GM18909 (cell line): ENCODE results near the gene MOK.

ENCODE experiments used
- ATAC-seq: cut with Tn5 transposase; IDR thresholded peaks from one replicate; pipeline ENCODE4 v1.9.1; 2021; ENCODE audit warnings: mild to moderate bottlenecking; ENCODE audit not compliant: unreplicated experiment, poor library complexity

The MOK gene

GRCh38 chr14:102210421-102211042, 94.4 kb downstream of the MOK start:
- ATAC-seq, result no peak

GRCh38 chr14:102209224-102209966, 95.6 kb downstream of the MOK start:
- ATAC-seq, result no peak

- ATAC-seq, result no peak
These were observed 96.2 kb downstream of the MOK start for GRCh38 chr14:102208741-102209140.

GRCh38 chr14:102207831-102208365, 97.1 kb downstream of the MOK start:
- no peak for ATAC-seq

DNA sequence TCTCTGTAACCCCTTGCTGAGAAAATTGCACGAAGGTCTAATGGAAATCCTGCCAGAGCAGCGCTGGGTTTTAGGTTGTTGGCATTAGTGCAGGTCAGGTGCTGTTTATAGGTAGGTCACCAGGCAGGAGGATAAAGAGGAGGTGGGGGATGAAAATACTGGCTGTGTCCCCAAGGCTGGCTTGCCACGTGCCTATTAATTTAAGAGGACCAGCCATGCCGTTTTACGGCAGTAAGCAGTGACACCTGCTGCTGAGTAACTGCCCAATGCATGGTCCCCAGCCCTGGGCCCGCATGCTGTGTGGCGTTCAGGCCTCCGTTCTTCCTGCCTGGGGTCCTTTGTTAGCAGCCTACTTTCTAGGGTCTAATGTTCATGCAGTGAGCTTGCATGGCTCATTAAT, 98.0 kb downstream of the MOK start:
- ATAC-seq, result no peak

DNA sequence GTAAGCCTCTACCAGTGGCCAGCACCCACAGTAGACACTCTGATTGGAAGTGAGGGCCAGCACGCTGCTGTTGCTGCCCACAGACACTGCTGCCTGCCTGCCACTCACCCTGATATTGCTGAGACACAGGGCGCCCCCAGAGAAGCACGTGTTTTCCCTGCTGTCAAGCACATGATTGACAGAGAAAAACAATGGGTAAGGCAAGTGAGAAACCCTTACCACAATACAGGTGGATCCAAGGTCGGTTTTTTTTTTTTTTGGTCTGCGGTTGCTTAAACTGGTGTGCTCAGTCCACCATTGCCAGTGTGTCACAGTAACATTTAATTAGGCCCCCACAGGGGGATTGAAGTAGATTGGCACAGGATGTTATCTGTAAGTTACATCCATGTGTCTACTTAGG, 99.4 kb downstream of the MOK start:
- ATAC-seq, result no peak

GRCh38 chr14:102203382-102203781, 101.6 kb downstream of the MOK start:
- no peak for ATAC-seq

GRCh38 chr14:102202944-102203343, 102.0 kb downstream of the MOK start:
- ATAC-seq, result no peak

DNA sequence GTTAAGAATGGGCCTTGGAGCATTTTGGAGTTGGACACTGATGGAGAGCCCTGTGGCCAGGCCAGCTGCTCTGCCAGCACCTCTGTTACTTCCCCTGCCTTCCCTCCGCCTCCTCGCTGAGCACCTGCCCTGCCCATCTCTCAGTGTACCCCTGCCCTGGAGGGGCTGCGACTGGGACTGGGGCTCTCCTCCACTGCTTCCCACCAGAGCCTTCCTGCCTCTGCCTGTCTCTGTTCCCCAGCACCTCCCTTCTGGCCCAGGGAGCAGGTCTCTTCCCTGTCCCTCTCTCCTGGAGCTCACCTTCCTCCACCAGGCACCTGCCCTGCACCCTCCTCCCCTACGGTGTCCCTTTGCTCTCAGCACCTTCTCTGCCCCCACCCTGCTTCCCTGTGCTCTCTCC, 103.2 kb downstream of the MOK start:
- ATAC-seq, result no peak

DNA sequence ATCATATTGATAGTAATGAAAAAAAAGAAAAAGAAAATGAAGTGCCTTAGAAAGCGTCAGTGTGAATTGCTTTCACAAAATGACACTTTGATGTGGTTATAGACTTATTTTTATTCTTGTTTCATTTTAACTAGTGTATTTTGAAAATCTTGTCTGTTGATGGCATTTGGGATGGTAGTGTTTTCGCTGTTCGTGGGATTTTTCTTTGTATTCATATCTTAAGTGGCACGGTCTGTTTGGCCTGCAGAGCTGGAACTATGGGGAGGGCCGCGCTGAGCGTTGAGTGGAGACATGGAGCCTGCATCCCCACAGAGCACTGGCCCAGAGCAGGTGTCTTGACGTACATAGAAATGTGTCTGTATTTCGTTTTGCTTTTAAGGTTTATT, 103.6 kb downstream of the MOK start:
- ATAC-seq, result no peak

- ATAC-seq, result no peak
These were observed 104.1 kb downstream of the MOK start for GRCh38 chr14:102200690-102201352.

GRCh38 chr14:102197317-102197853, 107.6 kb downstream of the MOK start:
- no peak for ATAC-seq

DNA sequence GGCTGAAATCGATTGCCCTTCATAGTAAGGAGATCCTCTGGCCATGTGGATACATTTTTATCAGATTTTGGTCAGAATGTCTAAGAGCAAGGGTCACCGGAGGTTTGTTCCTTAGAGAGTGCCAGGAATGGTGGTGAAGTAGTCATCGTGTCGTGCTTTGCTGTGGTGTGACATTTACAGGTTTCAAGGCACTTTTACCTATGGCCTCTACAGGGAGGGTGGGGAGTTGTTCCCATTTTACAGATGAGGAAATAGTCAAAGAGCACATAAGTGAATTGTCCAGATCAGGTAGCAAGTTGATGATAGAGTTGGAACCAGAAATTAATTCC, 108.1 kb downstream of the MOK start:
- ATAC-seq, result no peak

DNA sequence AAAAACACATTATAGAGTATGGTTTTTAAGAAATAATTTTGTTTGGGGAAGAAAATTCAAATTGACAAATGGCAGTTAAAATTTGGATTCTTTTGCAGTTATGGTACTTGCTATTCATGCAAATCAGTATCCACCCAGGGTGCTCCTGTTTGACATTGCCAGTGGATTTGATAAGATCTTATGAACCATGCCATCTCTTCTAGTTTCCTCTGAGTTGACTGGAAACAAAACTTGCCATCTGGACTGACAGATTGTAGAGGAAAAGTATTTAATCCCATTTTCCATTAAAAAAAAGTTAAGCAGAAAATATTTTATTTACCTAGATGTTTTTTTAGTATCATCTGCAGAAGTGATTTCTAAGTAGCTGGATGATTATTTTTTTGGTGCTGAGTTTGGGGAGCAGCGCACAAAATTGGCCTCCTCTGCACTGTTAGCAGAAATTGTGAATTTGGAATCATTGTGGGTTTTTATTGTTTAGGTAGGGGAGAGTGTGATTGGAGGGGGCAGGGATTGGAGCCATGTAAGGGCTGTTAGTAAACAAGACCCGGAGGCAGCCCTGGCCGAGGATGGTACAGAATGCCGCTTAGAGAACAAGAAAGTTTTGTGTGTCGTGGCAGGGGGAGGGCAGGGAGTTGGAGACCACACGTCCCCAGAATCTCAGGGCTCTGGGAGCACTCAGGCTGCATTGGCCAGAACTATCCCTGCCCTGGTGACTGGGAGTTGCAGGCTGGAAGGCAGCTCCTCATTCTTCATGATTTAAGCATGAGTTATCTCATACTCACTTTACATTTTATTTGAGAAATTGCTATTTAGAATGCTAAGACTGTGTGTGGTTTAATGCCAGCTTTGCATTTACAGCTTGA, 108.7 kb downstream of the MOK start:
- no peak for ATAC-seq

DNA sequence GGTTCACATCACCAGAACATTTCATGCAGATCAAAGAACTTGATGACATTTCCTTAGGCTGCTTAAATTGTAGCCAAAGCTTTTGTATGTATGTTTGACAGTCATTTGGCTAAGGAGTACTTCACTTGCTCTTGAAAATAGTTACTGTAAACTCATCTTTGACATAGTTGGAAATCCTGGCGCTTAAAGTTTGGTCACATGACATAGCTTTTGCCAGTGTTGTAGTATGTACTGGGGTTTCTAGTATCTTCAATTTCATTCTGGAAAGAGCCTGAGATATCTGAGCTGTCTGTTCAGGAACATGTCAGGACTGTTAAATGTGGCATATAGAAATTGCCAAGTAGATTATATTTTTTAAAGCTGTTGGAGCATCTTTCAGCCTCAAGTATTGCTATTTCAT, 109.5 kb downstream of the MOK start:
- ATAC-seq, result no peak

DNA sequence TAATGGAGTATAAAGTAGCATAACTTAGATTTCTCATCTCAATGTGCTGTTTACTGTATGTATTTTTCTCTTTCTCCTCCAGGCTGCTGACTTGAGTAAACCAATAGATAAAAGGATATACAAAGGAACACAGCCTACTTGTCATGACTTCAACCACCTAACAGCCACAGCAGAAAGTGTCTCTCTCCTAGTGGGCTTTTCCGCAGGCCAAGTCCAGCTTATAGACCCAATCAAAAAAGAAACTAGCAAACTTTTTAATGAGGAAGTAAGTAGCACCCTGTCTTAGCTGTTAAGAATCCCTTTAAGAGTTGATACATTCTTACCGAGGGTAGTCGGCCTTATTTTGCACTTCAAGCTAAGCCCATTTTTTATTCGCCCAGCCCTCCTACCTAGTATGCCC, 110.1 kb downstream of the MOK start:
- ATAC-seq, result no peak

GRCh38 chr14:102192840-102193502, 112.0 kb downstream of the MOK start:
- no peak for ATAC-seq

DNA sequence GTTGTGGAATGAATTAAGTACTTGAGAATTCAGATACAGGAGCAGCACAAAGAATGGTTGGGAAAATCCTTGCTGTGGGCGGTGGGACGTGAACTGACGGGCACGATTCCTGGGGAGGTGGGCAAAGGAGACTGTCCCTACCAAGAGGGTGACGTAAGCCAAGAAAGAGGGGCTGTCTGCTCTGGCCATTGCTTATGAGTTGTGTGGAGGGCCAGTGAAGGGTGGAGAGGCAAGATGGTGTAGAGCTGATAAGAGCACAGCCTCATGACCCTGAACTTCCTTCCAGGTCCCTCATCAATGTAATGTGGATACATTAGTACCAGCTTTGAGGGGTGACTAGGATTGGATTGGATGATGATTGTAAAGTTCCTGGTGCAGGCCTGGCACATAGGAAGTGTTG, 115.1 kb downstream of the MOK start:
- ATAC-seq, result no peak

DNA sequence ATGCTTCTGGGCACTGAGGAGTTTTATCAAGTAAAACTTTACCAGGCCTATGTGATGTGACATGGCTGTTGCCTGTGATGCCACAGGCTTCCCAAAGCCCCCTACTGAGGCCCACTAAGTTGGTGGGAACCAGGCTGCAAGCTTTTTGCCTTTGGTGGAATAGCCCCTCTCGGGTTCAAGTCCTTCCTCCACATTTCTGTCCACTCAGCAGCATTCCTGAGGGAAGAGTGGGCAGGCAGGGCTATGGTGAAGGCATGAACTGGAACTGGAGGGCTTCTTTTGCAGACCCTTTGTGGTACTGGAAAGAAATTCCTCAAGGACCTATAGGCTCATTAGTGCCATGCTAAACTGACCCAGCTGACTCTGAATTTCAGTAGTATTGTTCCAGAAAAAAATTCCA, 116.8 kb downstream of the MOK start:
- ATAC-seq, result no peak

DNA sequence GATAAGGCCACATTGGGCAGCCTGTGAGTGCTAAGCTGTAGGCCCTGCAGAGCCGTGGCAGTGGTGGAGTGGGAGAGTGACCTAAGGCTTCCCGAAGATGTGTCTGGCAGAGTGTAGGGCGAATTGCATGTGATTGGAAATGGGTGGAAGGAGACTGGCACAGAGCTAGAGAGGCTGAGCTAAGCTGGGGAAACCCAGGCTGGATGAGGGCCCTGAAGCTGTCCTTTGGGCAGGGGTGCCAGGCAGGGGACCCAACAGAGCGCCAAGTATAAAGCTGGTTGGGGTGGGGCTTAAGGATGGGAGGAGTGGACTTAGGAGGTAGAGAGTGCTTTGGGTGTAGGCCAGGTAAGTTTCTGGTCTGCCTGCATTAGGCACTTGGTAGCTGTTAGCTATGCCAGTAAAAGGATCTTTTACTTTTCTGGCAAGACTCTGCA, 117.4 kb downstream of the MOK start:
- no peak for ATAC-seq
